Mucosa of rectum (tissue), 2 donors: Measurements from ENCODE around the gene GLI2.

ENCODE experiments used
- H3K27ac ChIP-seq, 2 donors: one replicate each; pipeline ENCODE4 v1.7.0; 2013; ENCODE audit warnings: inconsistent platforms in 2 of 2, low read depth in 2 of 2, low read length in 2 of 2
- H3K27me3 ChIP-seq, 2 donors: one replicate each; pipeline ENCODE4 v1.7.0; 2013; ENCODE audit warnings: low read length in 2 of 2; ENCODE audit not compliant: control insufficient read depth in 2 of 2, insufficient read depth in 2 of 2
- H3K36me3 ChIP-seq, 2 donors: one replicate each; pipeline ENCODE4 v1.7.0; 2013; ENCODE audit warnings: low read length in 2 of 2; ENCODE audit not compliant: control insufficient read depth in 2 of 2, insufficient read depth in 2 of 2
- H3K4me1 ChIP-seq, 2 donors: one replicate each; pipeline ENCODE4 v1.7.0; 2013; ENCODE audit warnings: low read length in 2 of 2, mild to moderate bottlenecking in 1 of 2; ENCODE audit not compliant: control insufficient read depth in 2 of 2, insufficient read depth in 2 of 2
- H3K4me3 ChIP-seq, 2 donors: one replicate each; pipeline ENCODE4 v1.7.0; 2013; ENCODE audit warnings: low read length in 2 of 2
- H3K9ac ChIP-seq, 2 donors: one replicate each; pipeline ENCODE4 v1.7.0; 2013; ENCODE audit warnings: low read length in 2 of 2, low read depth in 1 of 2, mild to moderate bottlenecking in 1 of 2
- H3K9me3 ChIP-seq, 2 donors: one replicate each; pipeline ENCODE4 v1.7.0; 2013; ENCODE audit warnings: low read length in 2 of 2; ENCODE audit not compliant: control insufficient read depth in 2 of 2
- donor health status: healthy.
- donor health status: Normal muscosa, but diverticular disease.

The GLI2 gene

DNA sequence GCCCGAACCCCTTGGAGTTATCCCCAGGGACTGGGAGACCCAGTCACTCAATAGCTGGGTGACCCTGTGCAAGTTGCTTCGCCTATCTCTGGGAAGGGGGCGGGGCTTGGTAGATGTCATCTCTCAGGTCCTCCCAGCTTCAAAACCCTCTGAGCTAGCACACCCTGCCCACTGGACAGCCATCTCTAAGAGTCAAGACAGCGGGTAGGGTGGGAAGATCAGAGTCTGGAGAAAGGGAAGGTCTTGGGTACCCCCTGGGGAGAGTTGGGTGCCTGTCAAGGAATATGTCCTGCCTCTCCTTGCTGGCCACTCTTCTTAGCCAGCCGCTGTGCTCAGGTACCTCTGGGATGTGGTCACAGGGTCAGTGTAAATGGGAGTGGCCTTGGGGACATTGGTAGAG, 8.0 kb downstream of the GLI2 start:
- Histone ChIP-seq H3K27me3 (peaks cover 19 to 20% of the 10 kb centered on the region in 2 donors), H3K9ac (no peak overlapping the region), H3K4me3 (no peak overlapping the region), H3K4me1 (peaks cover 3 to 15% of the 10 kb centered on the region in 2 donors), H3K36me3 (no peaks in the 10 kb centered on the region), H3K27ac (no peak overlapping the region), H3K9me3 (no peaks in the 10 kb centered on the region)

DNA sequence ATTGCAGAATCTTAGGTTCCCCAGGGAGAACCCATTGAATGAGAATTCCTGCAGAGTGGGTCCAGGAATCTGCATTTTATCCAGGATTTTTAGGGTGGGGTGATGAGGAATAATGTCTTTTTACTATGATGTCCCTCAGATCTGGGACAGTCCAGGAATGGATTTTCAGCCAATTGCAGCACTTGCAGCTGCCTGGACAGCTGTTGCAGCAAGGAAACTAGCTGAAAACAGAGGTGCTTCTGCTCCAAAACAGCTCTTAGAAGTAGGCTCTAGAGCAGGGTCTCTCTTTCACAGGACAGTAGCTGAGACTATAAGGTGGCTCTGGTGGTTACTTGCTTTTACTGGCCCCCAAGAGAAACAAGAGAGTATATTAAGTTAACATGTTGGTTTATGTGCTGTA, 9.1 kb downstream of the GLI2 start:
- Histone ChIP-seq H3K9ac (no peak overlapping the region), H3K27me3 (peaks cover 18 to 20% of the 10 kb centered on the region in 2 donors), H3K4me1 (peaks cover 0 to 3% of the 10 kb centered on the region in 2 donors), H3K36me3 (no peaks in the 10 kb centered on the region), H3K4me3 (no peak overlapping the region), H3K27ac (no peak overlapping the region), H3K9me3 (no peaks in the 10 kb centered on the region)

DNA sequence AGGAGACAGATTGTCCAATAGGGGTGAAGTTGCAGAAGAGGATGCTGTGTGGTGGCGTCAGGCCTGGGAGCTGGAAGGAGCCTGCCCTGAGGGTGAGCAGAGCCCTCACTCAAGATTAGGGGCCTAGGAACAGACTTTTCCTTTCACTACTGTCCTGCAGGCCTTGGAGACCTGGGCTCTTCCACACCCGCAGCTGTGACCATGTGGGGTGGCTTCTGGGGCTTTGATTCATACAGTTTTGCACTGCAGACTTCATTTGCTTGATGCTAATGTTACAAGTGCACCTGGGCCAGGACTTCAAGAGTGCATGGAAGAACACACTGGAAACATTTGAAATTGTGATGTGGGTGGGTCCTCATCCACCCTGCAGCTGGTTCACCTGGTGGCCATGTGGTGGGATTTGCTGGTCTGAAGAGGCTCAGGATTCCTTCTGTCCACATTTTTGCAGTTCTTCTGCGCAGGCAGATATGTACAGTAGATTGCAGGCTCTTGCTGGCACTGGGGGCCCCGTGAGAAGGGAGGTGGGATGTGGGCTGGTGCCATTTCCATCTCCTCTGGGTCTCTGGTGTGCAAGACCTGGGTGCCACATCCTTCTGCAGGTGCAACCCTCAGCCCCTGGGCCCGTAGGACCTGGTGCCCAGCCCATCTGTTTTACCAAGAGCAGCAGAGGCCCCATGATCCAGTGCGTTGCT, 9.9 kb downstream of the GLI2 start:
- no peak overlapping the region for H3K27ac ChIP-seq
- H3K27me3 ChIP-seq: peaks cover 18 to 20% of the 10 kb centered on the region in 2 donors
- H3K4me1 ChIP-seq: peaks cover 0 to 3% of the 10 kb centered on the region in 2 donors
- no peak overlapping the region for H3K4me3 ChIP-seq
- no peaks in the 10 kb centered on the region for H3K36me3 ChIP-seq
- no peak overlapping the region for H3K9ac ChIP-seq
- no peaks in the 10 kb centered on the region for H3K9me3 ChIP-seq

DNA sequence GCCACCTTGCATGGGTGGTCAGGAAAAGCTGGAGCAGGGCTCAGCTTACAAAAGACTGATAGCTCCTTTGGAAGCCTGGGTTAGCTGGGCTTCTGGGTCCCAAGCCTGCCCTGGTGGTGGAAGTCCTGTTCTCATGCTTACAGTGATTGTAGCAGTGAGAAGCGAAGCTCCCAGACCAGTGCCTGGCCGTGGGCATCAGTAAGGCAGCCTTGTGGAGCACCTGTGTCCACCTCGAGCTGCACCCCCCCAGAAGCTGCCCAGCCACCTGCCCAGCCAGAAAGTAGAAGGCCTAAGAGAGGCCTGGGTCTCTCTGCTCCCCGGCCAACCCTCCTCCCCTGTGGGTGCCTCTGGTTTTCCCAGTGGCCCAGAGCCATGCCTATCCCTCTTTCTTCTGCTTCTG, 10.5 kb downstream of the GLI2 start:
- H3K36me3 ChIP-seq: no peaks in the 10 kb centered on the region
- no peak overlapping the region for H3K9ac ChIP-seq
- H3K9me3 ChIP-seq: no peaks in the 10 kb centered on the region
- H3K27me3 ChIP-seq: peaks cover 12 to 16% of the 10 kb centered on the region in 2 donors
- H3K4me3 ChIP-seq: no peak overlapping the region
- no peak overlapping the region for H3K27ac ChIP-seq
- H3K4me1 ChIP-seq: peaks cover 0 to 1% of the 10 kb centered on the region in 2 donors

DNA sequence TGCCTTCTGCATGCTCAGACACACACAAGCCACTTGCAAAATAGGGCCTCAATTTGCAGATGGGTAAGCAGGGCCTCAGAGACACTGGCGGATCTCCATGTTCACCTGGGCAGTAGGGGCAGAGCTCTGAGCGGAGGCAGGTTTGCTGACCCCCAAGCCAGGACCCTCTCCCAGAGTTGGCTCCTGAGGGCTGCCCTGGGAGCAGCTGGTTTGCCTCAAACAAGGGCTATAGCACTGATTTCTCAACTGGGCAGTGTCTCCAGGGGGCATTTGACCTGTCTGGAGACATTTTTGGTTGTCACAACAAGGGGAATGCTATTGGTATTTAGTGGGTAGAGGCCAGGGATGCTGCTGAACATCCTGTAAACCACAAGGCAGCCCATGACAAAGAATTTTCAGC, 11.6 kb downstream of the GLI2 start:
- peaks cover 8 to 10% of the 10 kb centered on the region in 2 donors for H3K27me3 ChIP-seq
- no peak overlapping the region for H3K9ac ChIP-seq
- no peaks in the 10 kb centered on the region for H3K9me3 ChIP-seq
- H3K4me3 ChIP-seq: no peak overlapping the region
- H3K36me3 ChIP-seq: no peaks in the 10 kb centered on the region
- no peak overlapping the region for H3K27ac ChIP-seq
- no peaks in the 10 kb centered on the region for H3K4me1 ChIP-seq

DNA sequence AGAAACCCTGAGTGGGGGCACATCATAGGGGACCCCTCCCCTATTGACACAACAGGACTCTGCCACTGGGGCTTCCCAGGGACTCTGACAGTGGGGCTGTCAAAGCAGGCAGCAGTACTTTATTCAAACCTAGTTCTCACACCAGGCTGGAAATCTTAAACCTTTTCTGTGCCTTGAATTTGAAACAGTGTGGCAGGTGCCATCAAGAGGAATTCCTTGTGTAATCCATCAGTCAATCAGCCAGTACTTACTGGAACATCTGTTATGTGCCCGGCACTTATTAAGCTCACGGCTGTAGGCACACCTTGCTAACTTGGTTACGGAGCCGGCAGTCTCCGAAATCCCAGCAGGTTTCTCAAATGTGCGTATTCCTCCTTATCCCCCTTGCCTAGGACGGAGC, 12.0 kb downstream of the GLI2 start:
- Histone ChIP-seq H3K9me3 (no peaks in the 10 kb centered on the region), H3K4me3 (no peak overlapping the region), H3K4me1 (no peaks in the 10 kb centered on the region), H3K27ac (no peak overlapping the region), H3K9ac (no peak overlapping the region), H3K36me3 (no peaks in the 10 kb centered on the region), H3K27me3 (peaks cover 5 to 10% of the 10 kb centered on the region in 2 donors)

DNA sequence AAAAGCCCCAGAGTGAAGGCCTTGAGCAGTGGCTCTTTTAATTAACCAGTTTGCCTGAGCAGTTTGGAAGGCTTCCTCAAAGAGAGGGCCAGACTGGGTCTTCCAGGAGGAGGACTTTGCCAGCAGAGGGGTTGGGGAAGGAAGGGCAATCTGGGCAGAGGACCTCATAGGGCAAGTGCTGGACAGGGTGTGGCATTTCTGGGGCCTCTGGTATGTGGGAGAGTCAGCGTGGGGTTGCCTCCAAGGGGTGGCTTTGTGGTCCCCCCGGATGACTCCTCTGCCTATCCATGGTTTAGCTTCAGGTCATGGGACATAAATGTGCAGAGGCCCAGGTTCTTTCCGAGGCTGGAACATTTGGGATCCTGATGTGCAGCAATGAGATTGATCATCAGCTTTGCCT, 12.6 kb downstream of the GLI2 start:
- H3K36me3 ChIP-seq: no peaks in the 10 kb centered on the region
- peaks cover 0 to 9% of the 10 kb centered on the region in 2 donors for H3K27me3 ChIP-seq
- no peak overlapping the region for H3K4me3 ChIP-seq
- no peaks in the 10 kb centered on the region for H3K4me1 ChIP-seq
- no peaks in the 10 kb centered on the region for H3K9me3 ChIP-seq
- no peak overlapping the region for H3K27ac ChIP-seq
- no peak overlapping the region for H3K9ac ChIP-seq

DNA sequence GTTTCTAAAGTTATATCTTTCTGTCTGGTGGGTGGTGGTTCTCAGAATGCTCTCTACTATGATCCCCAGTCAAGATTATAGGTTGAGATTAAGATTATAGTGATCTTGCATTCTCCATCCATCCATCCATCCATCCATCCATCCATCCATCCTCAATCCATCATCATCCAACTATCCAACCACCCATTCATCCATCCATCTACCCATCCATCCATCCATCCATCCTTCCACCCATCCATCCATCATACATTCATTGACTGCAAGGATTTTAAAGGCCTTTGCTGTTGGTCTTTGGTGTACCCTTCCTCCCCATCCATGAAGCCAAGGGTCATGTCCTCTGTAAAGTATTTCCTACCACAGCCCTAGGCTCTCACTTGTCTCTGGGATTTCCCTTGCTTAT, 13.1 kb downstream of the GLI2 start:
- Histone ChIP-seq H3K9ac (no peak overlapping the region), H3K9me3 (no peaks in the 10 kb centered on the region), H3K36me3 (no peaks in the 10 kb centered on the region), H3K4me3 (no peak overlapping the region), H3K4me1 (no peaks in the 10 kb centered on the region), H3K27ac (no peak overlapping the region), H3K27me3 (peaks cover 0 to 5% of the 10 kb centered on the region in 2 donors)

DNA sequence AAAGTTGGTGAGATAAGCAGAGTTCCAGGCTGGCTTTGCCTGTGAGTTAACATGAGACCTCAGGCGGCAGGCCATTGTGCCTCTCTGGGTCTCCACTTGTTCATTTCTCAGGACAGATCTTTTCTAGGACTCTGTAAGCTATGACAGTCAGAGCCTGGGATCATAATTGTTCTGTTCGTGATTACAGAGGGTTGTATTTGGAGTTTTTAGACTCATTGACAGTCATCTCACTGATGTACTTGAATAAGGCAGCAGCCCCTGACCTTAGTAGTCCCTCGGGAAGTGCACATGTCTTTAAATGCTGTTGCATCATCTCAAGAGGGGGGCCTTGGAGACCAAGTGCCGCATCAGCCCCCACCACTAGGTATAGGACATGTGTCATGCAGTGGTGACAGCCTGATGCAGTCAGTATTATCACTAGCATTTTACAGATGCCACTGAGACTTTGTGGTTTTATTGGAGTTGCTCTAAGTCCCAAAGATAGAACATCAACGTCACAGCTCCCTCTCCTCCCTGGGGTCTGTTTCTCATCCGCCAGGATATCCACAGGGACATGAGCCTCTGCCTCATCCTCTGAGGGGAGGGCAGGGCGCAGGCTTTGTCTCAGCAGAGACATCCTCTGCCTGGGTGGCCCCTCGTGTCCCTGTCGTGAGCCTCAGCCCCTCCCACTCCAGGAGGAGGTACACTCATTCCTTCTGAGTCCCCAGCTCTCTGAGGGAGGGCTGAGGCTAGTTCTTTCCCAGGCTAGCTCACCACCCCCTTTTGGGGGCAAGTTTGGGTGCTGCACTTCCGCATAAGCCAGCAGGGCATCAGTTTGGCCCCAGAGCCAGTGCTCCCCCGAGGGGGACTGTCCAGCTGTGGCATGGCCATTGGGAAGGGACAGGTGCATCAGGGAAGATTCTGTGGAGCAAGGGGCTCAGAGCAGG, 14.1 kb downstream of the GLI2 start:
- Histone ChIP-seq H3K9me3 (no peaks in the 10 kb centered on the region), H3K27me3 (no peaks in the 10 kb centered on the region), H3K36me3 (no peaks in the 10 kb centered on the region), H3K27ac (no peak overlapping the region), H3K9ac (no peak overlapping the region), H3K4me3 (no peak overlapping the region), H3K4me1 (no peaks in the 10 kb centered on the region)

DNA sequence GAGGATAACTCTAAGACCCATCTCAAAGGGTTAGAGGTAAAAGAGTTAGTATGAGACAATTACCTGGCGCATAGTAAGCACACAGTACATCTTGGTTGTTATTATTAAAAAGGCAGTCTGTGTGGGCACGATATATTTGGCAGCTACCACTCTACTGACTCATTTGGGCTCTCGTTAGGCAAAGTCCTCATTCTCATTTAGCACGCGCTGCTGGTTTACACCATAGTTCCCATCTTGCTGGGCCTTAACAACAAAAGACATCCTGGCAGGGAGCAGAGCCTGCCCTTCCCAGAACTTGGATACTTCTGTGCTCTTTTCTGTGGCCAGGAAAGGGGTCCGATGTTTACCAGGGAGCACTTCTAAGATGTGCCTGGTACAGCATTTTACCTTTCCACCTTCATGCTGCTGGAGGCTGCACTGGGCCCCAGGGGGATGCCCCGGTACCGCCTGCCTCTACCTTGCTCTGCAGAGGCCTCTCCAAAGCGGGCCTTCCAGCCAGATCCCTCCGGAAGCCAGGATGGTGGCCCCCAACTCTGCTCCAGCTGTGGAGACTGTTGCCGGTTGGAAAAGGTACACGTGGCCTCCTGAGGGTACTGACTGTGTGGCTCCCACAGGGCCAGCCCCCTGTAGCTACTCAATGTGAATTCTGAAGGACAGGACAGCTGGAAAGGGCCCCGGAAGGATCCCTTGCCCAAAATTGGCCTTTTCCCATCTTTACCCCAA, 15.0 kb downstream of the GLI2 start:
- H3K36me3 ChIP-seq: no peaks in the 10 kb centered on the region
- H3K4me3 ChIP-seq: no peak overlapping the region
- H3K9ac ChIP-seq: no peak overlapping the region
- no peaks in the 10 kb centered on the region for H3K9me3 ChIP-seq
- no peaks in the 10 kb centered on the region for H3K27me3 ChIP-seq
- H3K4me1 ChIP-seq: no peaks in the 10 kb centered on the region
- H3K27ac ChIP-seq: no peak overlapping the region
